ENCODE data around the gene FBLIM1. TPM values are rescaled to one million over a fixed set of nuclear protein-coding genes. Genes with fewer than 3 reads are reported as not detected.

Gene FBLIM1
- total RNA-seq, 1 donor from 2014 or later = 89.1 TPM

GRCh38 chr1:15775706-15776105 is 17.1 kb downstream of the FBLIM1 start:
- no peak overlapping the region for H3K4me3 ChIP-seq
- no peaks in the 10 kb centered on the region for H3K4me1 ChIP-seq
- no peak for DNase-seq
- H3K27me3 ChIP-seq (ENCODE audit: low read depth) = no peaks in the 10 kb centered on the region
- H3K36me3 ChIP-seq = peaks cover 89% of the 10 kb centered on the region
- H3K9me3 ChIP-seq (replicated peaks) = no peaks in the 10 kb centered on the region
- TF ChIP-seq CTCF (IDR thresholded peaks at IDR 0.05; ENCODE audit: borderline replicate concordance) = no peak
- no peak overlapping the region for H3K27ac ChIP-seq (replicated peaks)
- intact Hi-C loops (cut with micrococcal nuclease) = no loop called here

DNA sequence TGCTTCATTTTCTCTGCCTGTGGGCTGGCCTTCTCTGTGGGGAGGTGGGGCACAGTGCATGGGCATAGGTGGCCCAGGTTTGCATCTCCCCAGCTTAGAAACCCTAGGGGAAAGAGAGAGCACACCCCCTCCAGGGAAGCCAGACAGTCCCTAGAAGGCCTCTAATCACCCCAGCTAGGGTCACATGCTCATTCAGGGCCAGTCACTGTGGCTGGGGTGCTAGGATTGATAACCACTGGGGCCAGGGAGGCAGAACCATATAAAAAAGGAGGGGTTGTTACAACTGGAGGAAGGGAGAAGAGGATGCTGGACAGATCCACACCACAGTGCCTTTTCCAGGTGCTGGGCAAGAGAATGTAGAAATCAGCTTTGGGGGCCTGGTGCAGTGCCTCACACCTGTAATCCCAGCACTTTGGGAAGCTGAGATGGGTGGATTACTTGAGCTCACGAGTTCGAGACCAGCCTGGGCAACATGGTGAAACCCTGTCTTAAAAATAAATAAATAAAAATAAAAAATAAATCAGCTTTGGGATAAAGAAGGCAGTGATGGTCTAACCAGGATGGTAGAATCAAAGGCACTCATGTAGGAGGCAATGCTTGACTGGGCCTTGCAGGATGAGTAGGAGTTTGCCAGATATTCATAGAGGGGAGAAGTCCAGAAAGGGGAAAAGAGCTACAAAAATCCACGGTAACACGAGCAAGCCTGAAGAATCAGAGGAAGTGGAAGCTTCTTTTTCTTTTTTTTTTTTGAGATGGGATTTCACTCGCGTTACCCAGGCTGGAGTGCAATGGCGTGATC is 19.5 kb downstream of the FBLIM1 start:
- no peak for TF ChIP-seq CTCF (IDR thresholded peaks at IDR 0.05; ENCODE audit: borderline replicate concordance)
- H3K36me3 ChIP-seq = peaks cover 82% of the 10 kb centered on the region
- H3K4me3 ChIP-seq = no peak overlapping the region
- no peak overlapping the region for H3K27ac ChIP-seq (replicated peaks)
- intact Hi-C loops (cut with micrococcal nuclease) = no loop called here
- no peaks in the 10 kb centered on the region for H3K9me3 ChIP-seq (replicated peaks)
- DNase-seq = no peak
- H3K27me3 ChIP-seq (ENCODE audit: low read depth) = no peaks in the 10 kb centered on the region
- H3K4me1 ChIP-seq = no peaks in the 10 kb centered on the region

- no peak for DNase-seq
- no peak overlapping the region for H3K4me3 ChIP-seq
- no peak overlapping the region for H3K27ac ChIP-seq (replicated peaks)
- H3K27me3 ChIP-seq (ENCODE audit: low read depth) = no peaks in the 10 kb centered on the region
- TF ChIP-seq CTCF (IDR thresholded peaks at IDR 0.05; ENCODE audit: borderline replicate concordance) = no peak
- H3K36me3 ChIP-seq = peaks cover 25% of the 10 kb centered on the region
- intact Hi-C loops (cut with micrococcal nuclease) = no loop called here
- H3K4me1 ChIP-seq = peaks cover 11% of the 10 kb centered on the region
- H3K9me3 ChIP-seq (replicated peaks) = no peaks in the 10 kb centered on the region
These were observed 27.1 kb downstream of the FBLIM1 start for GRCh38 chr1:15785683-15786082.

GRCh38 chr1:15786581-15786980 is 28.0 kb downstream of the FBLIM1 start:
- Histone ChIP-seq H3K27ac (replicated peaks) (no peak overlapping the region), H3K4me1 (peaks cover 11% of the 10 kb centered on the region), H3K9me3 (replicated peaks) (no peaks in the 10 kb centered on the region), H3K4me3 (no peak overlapping the region), H3K36me3 (peaks cover 16% of the 10 kb centered on the region), H3K27me3 (ENCODE audit: low read depth) (no peaks in the 10 kb centered on the region)
- no peak for DNase-seq
- intact Hi-C loops (cut with micrococcal nuclease) = no loop called here
- no peak for TF ChIP-seq CTCF (IDR thresholded peaks at IDR 0.05; ENCODE audit: borderline replicate concordance)

DNA sequence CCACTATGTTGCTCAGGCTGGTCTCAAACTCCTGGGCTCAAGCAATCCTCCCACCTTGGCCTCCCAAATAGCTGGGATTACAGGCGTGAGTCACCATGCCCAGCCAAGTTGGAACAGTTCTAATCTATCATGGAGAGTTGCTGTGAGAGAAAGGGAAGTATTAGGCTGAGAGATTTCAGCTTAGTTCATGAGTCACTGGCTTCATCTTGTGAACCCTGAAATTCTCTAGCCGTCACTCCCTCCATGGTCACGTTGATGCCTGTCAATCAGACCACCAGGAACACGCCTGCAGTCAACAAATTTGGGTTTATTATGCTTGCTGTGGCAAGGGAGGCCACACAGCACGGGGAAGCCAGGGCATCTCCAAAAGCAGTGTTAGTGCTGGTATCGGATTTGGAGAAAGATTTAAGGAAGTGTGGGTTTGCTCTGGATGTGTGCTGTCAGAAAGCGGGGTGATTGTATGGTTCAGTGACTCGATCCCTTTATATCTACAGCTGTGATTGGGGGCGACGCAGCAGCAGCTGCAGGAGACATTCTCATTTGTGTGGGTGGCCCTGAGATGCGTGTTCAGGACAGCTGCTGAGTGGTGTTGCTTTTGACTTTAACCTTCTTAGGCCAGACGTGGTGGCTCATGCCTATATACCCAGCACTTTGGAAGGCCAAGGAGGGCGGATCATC is 30.2 kb downstream of the FBLIM1 start:
- DNase-seq = no peak
- TF ChIP-seq CTCF (IDR thresholded peaks at IDR 0.05; ENCODE audit: borderline replicate concordance) = no peak
- Histone ChIP-seq H3K4me3 (no peak overlapping the region), H3K9me3 (replicated peaks) (no peaks in the 10 kb centered on the region), H3K36me3 (peaks cover 7% of the 10 kb centered on the region), H3K27ac (replicated peaks) (no peak overlapping the region), H3K27me3 (ENCODE audit: low read depth) (no peaks in the 10 kb centered on the region), H3K4me1 (peaks cover 11% of the 10 kb centered on the region)
- intact Hi-C loops (cut with micrococcal nuclease) = no loop called here
